HK-2 (cell line): ENCODE measurements around the gene ST7.
"Not testable (repeated sequence)": the region's sequence is repeated elsewhere in the genome, so short reads cannot be mapped to it uniquely, and the experiment has no call there.

Experiments
- DNase-seq: peaks from one replicate; pipeline ENCODE4 v3.0.0-alpha.2; 2018; ENCODE audit not compliant: unreplicated experiment

ST7 gene

GRCh38 chr7:116951366-116952292, 1.7 kb upstream of the ST7 start:
- no peak for DNase-seq

DNA sequence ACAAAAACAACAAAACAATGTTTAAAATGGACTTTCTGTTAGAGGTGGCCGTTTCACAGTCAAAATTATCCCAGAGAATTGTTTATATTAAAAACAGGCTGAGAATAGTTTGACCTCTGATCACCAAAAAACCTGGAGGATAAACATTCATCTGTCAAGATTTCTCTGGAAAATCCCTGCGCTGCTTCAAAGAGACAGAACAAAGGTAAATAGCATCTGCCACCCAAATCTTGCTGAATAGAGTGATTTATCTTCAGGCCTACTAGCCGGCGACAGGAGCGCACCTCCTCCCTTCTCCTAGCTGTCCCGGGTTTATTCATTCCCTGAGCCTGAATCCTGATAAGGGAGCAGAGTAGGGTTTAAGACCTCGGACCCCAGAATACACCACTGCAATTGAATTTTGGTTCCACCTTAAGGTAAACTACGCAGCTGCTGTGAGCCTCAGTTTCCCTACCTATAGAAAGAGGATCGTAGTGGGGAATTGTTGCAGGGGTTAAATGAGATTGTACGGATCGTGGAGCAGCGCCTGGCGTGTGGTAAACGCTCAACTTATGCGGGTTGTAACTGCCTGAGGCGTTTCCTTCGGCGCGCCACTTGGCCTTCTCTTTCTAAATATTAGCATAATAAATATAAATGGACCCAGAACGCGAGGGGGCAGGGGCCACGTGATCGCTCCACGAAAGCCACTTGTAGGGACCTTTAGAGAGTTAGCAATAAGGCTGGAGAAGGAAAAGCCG, 498 bp upstream of the ST7 start:
- DNase-seq = no peak

DNA sequence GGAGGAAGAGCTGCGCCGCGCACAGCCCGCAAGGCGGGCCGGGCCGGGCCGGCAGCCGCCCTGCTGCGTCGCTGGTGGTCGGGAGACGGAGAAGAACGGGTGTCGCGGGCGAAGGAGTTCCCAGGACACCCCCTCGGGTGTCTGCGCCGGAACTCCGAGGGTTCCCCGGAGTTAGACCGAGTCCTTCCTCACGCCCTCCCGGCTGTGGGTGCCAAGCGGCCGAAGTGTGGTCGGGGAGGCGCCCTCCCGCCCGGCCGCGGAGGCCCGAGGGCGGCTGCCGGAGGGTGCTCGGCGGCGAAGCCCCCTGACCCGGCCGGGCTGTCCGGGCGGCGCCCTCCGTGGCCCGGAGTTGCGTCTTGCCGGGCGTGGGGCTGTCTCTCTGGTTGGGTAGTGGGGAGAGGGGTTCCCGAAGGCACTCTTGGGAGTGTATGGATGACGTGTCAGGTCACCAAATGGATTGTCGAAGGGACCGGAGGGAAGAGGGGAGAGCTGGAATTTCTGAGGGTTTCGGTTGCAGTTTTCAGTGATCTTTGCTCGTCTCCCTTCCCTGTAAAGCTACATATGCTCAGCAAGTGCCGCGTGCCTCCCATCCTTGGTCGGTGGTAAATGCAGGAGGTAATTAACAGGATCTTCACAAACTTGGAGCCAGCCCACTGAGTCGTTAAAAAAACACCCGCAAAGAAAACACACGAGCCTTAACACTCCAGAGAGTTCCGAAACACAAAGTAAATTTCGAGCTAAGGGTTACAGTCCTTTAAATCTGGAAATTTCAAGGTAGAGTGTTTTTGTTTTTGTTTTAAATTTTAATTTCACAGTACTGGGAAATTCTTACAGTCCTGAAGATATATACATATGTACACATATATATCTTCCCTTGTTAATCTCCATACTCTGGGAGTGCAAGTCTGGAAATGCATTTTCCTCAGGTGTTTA, 871 bp downstream of the ST7 start:
- DNase-seq = peak; percentile 62

- no peak for DNase-seq
Observed at GRCh38 chr7:116955340-116955739, 2.0 kb downstream of the ST7 start.

- DNase-seq = no peak
Observed at GRCh38 chr7:116955801-116956476, 2.6 kb downstream of the ST7 start.

DNA sequence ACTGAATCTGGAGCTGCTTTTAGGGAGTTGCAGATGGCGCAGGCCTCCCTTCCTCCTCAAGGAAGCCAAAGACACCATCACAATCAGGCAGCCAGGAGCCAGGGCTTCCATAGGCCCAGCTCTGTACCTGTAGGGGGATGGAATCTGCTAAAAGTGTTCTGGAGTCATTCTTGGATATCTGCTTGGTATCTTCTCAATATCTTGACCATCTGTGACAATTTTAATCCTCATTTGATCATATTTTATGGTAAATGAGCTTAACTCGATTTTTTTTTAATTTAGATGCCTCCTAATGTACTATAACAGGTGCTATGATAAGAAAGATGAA, 3.1 kb downstream of the ST7 start:
- DNase-seq = no peak

GRCh38 chr7:116957874-116958273, 4.6 kb downstream of the ST7 start:
- DNase-seq = no peak

DNA sequence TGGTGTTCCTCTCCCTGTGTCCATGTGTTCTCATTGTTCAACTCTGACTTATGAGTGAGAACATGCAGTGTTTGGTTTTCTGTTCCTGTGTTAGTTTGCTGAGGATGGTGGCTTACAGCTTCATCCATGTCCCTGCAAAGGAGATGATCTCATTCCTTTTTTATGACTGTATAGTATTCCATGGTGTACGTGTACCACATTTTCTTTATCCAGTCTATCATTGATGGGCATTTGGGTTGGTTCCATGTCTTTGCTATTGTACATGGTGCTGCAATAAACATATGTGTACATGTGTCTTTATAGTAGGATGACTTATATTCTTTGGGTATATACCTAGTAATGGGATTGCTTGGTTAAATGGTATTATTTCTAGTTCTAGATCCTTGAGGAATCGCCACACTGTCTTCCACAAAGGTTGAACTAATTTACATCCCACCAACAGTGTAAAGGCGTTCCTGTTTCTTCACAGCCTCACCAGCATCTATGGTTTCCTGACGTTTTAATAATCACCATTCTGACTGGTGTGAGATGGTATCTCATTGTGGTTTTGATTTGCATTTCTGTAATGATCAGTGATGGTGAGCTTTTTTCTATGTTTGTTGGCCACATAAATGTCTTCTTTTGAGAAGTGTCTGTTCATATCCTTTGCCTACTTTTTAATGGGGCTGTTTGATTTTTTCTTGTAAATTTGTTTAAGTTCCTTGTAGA, 8.8 kb downstream of the ST7 start:
- not testable (repeated sequence) for DNase-seq

GRCh38 chr7:116963234-116963633, 9.9 kb downstream of the ST7 start:
- DNase-seq = no peak

DNA sequence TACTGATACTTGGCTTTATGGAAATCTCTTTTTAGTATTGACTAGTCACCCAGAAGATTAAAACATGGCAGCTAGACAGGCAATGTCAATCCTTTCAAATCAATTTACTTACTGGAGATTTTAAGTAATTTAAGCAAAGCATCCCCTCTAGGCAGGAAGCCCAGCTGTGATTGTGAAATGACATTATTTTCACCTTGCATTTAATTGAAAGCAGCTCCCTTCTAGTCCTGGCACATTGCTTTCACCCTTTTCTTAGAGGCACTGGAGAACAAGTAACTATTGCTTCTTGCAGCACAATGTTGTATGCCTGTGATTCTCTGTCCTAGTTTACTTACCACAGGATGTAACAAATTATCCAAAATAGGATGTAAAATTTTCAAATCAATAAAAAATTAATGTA, 13.3 kb downstream of the ST7 start:
- DNase-seq = no peak

- DNase-seq = no peak
Observed at GRCh38 chr7:116967254-116967922, 14.1 kb downstream of the ST7 start.

DNA sequence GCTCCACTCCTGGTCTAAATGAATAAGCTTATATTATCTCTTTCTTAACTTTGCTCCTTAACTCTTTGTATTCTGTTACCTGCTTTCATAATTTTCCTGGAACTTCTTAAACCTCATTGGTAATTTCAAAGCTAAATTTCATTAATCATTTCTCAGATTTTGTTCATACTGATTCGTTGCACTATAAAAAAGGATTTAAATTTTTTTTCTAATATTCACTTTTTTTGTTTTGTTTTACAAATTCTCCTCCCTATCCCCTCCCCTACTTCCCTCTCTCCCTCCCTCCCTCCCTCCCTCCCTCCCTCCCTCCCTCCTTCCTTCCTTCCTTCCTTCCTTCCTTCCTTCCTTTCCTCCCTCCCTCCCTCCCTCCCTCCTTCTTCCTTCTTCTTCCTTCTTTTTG, 14.7 kb downstream of the ST7 start:
- DNase-seq = no peak

- no peak for DNase-seq
Observed at GRCh38 chr7:116968631-116969030, 15.3 kb downstream of the ST7 start.

DNA sequence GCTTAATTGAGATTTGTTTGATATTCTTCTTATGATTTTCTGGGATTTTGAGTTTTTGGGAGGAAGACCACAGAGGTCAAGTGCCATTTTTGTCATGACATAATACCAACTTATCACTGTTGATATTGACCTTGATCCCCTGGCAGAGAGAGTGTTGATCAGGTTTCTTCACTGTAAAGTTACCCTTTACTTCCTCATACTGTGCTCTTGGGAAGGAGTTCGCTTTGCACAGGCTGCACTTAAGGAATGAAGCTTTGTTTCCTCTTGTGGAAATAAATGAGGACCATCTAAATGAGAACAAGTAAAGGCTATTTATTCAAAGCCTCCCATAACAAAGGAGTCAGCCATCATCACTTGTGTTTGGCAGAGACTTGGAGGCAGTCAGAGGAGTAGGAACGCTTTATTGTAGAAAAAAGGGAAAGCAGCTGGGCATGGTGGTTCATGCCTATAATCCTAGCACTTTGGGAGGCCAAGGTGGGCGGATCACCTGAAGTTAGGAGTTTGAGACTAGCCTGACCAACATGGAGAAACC, 16.1 kb downstream of the ST7 start:
- DNase-seq = no peak

DNA sequence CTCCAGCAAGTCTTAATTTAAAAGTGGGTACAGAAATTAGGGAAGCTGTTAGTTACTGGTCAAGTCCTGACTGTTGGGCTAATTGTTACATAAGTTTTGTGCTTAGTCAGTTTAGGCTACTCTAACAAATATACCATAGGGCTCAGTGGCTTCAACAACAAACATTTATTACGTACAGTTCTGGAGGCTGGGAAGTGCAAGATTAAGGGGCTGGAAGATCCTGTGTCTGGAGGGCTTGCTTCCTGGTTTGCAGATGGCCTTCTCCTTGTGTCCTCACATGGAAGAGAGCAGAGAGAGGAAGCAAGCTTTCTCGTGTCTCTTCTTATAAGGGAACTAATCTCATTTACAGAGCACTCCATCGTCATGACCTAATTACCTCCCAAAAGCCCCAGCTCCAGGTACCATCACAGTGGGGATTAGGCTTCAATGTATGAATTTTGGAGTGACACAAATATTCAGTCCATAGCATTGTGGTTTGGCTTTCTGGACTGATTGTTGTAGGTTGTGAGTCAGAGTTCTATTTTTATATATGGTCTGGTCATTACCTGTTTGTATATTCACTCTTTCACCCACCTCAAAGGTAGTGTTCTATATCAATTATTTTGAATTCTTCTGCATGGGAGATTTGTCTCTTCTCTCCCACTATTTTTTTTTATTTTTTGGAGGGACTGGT, 17.1 kb downstream of the ST7 start:
- DNase-seq = no peak

DNA sequence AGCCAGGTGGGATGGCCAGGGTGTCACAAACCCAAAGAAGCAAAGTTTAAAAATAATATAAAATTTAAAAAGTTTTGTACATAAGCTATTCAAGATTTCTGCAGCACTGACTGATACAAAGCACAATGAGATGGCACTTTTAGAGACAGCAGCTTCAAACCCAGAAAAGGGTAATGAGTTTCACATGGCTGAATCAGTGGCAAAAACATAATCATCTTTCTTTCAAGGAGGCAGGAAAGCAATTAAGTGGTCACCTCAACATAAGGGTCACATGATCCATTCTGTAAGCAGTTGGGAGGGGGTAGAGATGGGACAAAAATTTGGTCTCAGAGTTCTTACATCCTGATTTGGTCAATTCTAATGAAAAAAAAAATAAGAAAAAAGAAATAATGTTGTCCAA, 17.9 kb downstream of the ST7 start:
- DNase-seq = not testable (repeated sequence)

GRCh38 chr7:116971869-116972268, 18.6 kb downstream of the ST7 start:
- DNase-seq = no peak

GRCh38 chr7:116975024-116975423, 21.7 kb downstream of the ST7 start:
- not testable (repeated sequence) for DNase-seq

- DNase-seq = no peak
Observed at GRCh38 chr7:116977172-116977571, 23.9 kb downstream of the ST7 start.
